GM23248 (cell line): Measurements from ENCODE around the gene ZNF513. TPM values are rescaled to one million over a fixed set of nuclear protein-coding genes. Genes with fewer than 3 reads are reported as not detected.

ENCODE experiments used
- DNase-seq: peaks from one replicate; pipeline ENCODE4 v3.0.0-alpha.2; 2015
- H2AFZ ChIP-seq: fragments of 200-600 bp; sonication (generic); 2 replicates; pipeline ENCODE4 v1.6.1; 2016; ENCODE audit warnings: antibody characterized with exemption
- H3F3A ChIP-seq: fragments of 200-600 bp; sonication (generic); 2 replicates; pipeline ENCODE4 v1.6.1; 2016; ENCODE audit warnings: mild to moderate bottlenecking, antibody characterized with exemption, mixed run types; ENCODE audit not compliant: insufficient read depth
- H3K27ac ChIP-seq: fragments of 200-600 bp; sonication (generic); 2 replicates; pipeline ENCODE4 v1.5.1; 2016; ENCODE audit warnings: mild to moderate bottlenecking
- H3K27me3 ChIP-seq: fragments of 200-600 bp; sonication (generic); replicated peaks from 2 replicates; pipeline ENCODE4 v1.6.1; 2016; ENCODE audit warnings: mild to moderate bottlenecking; ENCODE audit not compliant: insufficient read depth
- H3K36me3 ChIP-seq: fragments of 200-600 bp; sonication (generic); 2 replicates; pipeline ENCODE4 v1.6.1; 2016; ENCODE audit warnings: low read depth, mild to moderate bottlenecking
- H3K4me1 ChIP-seq: fragments of 200-600 bp; sonication (generic); 2 replicates; pipeline ENCODE4 v1.6.1; 2016; ENCODE audit warnings: mild to moderate bottlenecking; ENCODE audit not compliant: insufficient read depth
- H3K4me2 ChIP-seq: fragments of 200-600 bp; sonication (generic); one replicate; pipeline ENCODE4 v1.6.1; 2016; ENCODE audit warnings: mild to moderate bottlenecking; ENCODE audit not compliant: unreplicated experiment
- H3K4me3 ChIP-seq: fragments of 200-600 bp; sonication (generic); 2 replicates; pipeline ENCODE4 v1.5.1; 2016; ENCODE audit warnings: mild to moderate bottlenecking
- H3K79me2 ChIP-seq: fragments of 200-600 bp; sonication (generic); 2 replicates; pipeline ENCODE4 v1.6.1; 2016; ENCODE audit warnings: mild to moderate bottlenecking; ENCODE audit not compliant: insufficient read depth
- H3K9ac ChIP-seq: fragments of 200-600 bp; sonication (generic); 2 replicates; pipeline ENCODE4 v1.6.1; 2016; ENCODE audit warnings: mild to moderate bottlenecking
- H3K9me2 ChIP-seq: fragments of 200-600 bp; sonication (generic); 2 replicates; pipeline ENCODE4 v1.6.1; 2016; ENCODE audit warnings: mixed run types, mild to moderate bottlenecking, moderate library complexity; ENCODE audit not compliant: insufficient read depth
- H3K9me3 ChIP-seq: fragments of 200-600 bp; sonication (generic); one replicate; pipeline ENCODE4 v1.6.1; 2017; ENCODE audit warnings: low read depth
- H4K20me1 ChIP-seq: fragments of 200-600 bp; sonication (generic); 2 replicates; pipeline ENCODE4 v1.6.0; 2016; ENCODE audit not compliant: insufficient read depth
- EZH2 ChIP-seq: fragments of 200-600 bp; sonication (generic); IDR thresholded peaks from 2 replicates; pipeline ENCODE4 v1.6.1; 2018; ENCODE audit warnings: antibody characterized with exemption, mild to moderate bottlenecking; ENCODE audit not compliant: insufficient read depth, poor library complexity, severe bottlenecking
- EZH2phosphoT487 ChIP-seq: fragments of 200-600 bp; sonication (generic); IDR thresholded peaks from 2 replicates; pipeline ENCODE4 v1.6.1; 2018; ENCODE audit warnings: antibody characterized with exemption, moderate library complexity, mild to moderate bottlenecking, low read depth; ENCODE audit not compliant: insufficient read depth
- WGBS, 2 experiments: methylation state at CpG; one replicate each; pipeline ENCODE4 v1.1.6; 2015 to 2017; ENCODE audit warnings: low lambda C conversion rate in 2 of 2, low coverage in 1 of 2; ENCODE audit errors: missing lambda C conversion rate in 2 of 2; 5-methylcytosine and 5-hydroxymethylcytosine counted together
- in situ Hi-C: fragments of 300-500 bp; cut with MboI; formaldehyde crosslinking; loops from 2 replicates; pipeline ENCODE4 v1.15.0; 2020
- polyA plus RNA-seq: library from polyadenylated mRNA; unstranded; fragments of >200 nt; fragmentation: Nextera tagmentation; extraction: Ambion mirVana; gene quantifications from 2 replicates; pipeline ENCODE4 v1.2.1, GENCODE V29; 2016
- total RNA-seq: library from RNA; depleted of rRNA; stranded (reverse); fragments of >200 nt; shearing (Covaris generic); gene quantifications from 2 replicates; pipeline ENCODE4 v1.2.3, GENCODE V29; 2014

The ZNF513 gene
- total and polyA plus RNA-seq, 2 experiments from 2014 or later = 6.0 to 9.5 TPM

GRCh38 chr2:27351802-27352598, 28.5 kb downstream of the ZNF513 start:
- Histone ChIP-seq H4K20me1 (no peaks in the 10 kb centered on the region), H3K27me3 (no peaks in the 10 kb centered on the region), H3K79me2 (peaks cover 94% of the 10 kb centered on the region), H3K4me3 (no peak overlapping the region), H3K36me3 (no peaks in the 10 kb centered on the region), H2AFZ (no peak overlapping the region), H3K9ac (no peak overlapping the region), H3K9me2 (no peaks in the 10 kb centered on the region), H3K4me2 (no peak overlapping the region), H3K4me1 (peaks cover 19% of the 10 kb centered on the region), H3F3A (no peaks in the 10 kb centered on the region), H3K9me3 (no peaks in the 10 kb centered on the region), H3K27ac (no peak overlapping the region)
- DNase-seq = no peak
- no peak for TF ChIP-seq EZH2phosphoT487
- 87 to 91% methylated on average over 6 of the region's 6 CpGs for WGBS, 2 experiments
- in situ Hi-C loops = no loop called here

- peaks cover 13% of the 10 kb centered on the region for H3K4me1 ChIP-seq
- H3K9ac ChIP-seq = no peak overlapping the region
- H2AFZ ChIP-seq = no peak overlapping the region
- 84 to 88% methylated on average over 7 of the region's 7 CpGs for WGBS, 2 experiments
- TF ChIP-seq EZH2 (no peak), EZH2phosphoT487 (no peak)
- H3K36me3 ChIP-seq = no peaks in the 10 kb centered on the region
- H3K9me3 ChIP-seq = no peaks in the 10 kb centered on the region
- no peak overlapping the region for H3K27ac ChIP-seq
- H3K79me2 ChIP-seq = peaks cover 100% of the 10 kb centered on the region
- no peaks in the 10 kb centered on the region for H4K20me1 ChIP-seq
- no peaks in the 10 kb centered on the region for H3F3A ChIP-seq
- in situ Hi-C loops = no loop called here
- H3K9me2 ChIP-seq = no peaks in the 10 kb centered on the region
- no peak overlapping the region for H3K4me2 ChIP-seq
- H3K27me3 ChIP-seq = no peaks in the 10 kb centered on the region
- no peak overlapping the region for H3K4me3 ChIP-seq
- DNase-seq = no peak
These were observed 30.3 kb downstream of the ZNF513 start for GRCh38 chr2:27350106-27350693.

DNA sequence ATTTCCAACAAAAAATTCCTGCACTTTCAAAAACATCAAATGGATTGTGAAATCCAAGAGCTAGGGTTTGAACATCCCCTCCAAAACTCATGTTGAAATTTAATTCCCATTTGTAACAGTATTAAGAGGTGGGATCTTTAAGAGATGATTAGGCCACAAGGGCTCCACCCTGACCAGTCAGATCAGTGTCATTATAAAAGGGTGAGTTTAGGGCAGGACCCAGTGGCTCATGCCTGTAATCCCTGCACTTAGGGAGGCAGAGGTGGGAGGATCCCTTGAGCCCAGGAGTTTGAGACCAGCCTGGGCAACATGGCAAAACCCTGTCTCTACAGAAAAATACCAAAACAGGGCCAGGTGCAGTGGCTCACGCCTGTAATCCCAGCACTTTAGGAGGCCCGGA, 32.9 kb downstream of the ZNF513 start:
- no peaks in the 10 kb centered on the region for H4K20me1 ChIP-seq
- 96 to 100% methylated on average over 2 of the region's 2 CpGs for WGBS, 2 experiments

GRCh38 chr2:27336173-27336572, 44.4 kb downstream of the ZNF513 start:
- Histone ChIP-seq H3K4me2 (no peak overlapping the region), H4K20me1 (no peaks in the 10 kb centered on the region), H3K4me3 (no peak overlapping the region), H3K36me3 (peaks cover 38% of the 10 kb centered on the region), H3K79me2 (no peaks in the 10 kb centered on the region), H3K27me3 (no peaks in the 10 kb centered on the region), H3K9me3 (no peaks in the 10 kb centered on the region), H3K9ac (no peak overlapping the region), H3K4me1 (no peaks in the 10 kb centered on the region), H3K27ac (no peak overlapping the region), H3K9me2 (no peaks in the 10 kb centered on the region), H2AFZ (no peak overlapping the region), H3F3A (no peaks in the 10 kb centered on the region)
- WGBS, 2 experiments = 85 to 91% methylated on average over 7 of the region's 7 CpGs
- TF ChIP-seq EZH2 (no peak), EZH2phosphoT487 (no peak)
- no peak for DNase-seq
- in situ Hi-C loops = no loop called here

More for the DNA sequence above, 32.9 kb downstream of the ZNF513 start:
- Histone ChIP-seq H3K4me3 (no peak overlapping the region), H3K79me2 (peaks cover 100% of the 10 kb centered on the region), H3K27ac (peak overlapping the region; percentile 26; the same call in 1 of the 2 replicates), H3K9me3 (no peaks in the 10 kb centered on the region), H3K36me3 (no peaks in the 10 kb centered on the region), H3K9ac (no peak overlapping the region), H2AFZ (no peak overlapping the region), H3K4me2 (no peak overlapping the region), H3K27me3 (no peaks in the 10 kb centered on the region), H3K4me1 (no peaks in the 10 kb centered on the region; the same call in none of the 2 replicates), H3F3A (no peaks in the 10 kb centered on the region), H3K9me2 (no peaks in the 10 kb centered on the region)
- in situ Hi-C loops = no loop called here
- DNase-seq = peak; percentile 38
- TF ChIP-seq EZH2phosphoT487 (no peak), EZH2 (no peak)
